ENCODE measurements around the gene PRAMEF10. TPM values are rescaled to one million over a fixed set of nuclear protein-coding genes. Genes with fewer than 3 reads are reported as not detected.
A peak's percentile ranks its signal among the peaks of the same experiment; 100 is the strongest.
"Not testable (repeated sequence)": the region's sequence is repeated elsewhere in the genome, so short reads cannot be mapped to it uniquely, and the experiment has no call there.

Gene PRAMEF10
- polyA plus RNA-seq, 1 experiment = not detected

- TF ChIP-seq CTCF (IDR thresholded peaks at IDR 0.05; ENCODE audit: insufficient read depth, low read depth, low read length) = no peak
- DNase-seq (ENCODE audit: low read depth) = peak; percentile 4
Observed at GRCh38 chr1:12851779-12852178, 46.3 kb downstream of the PRAMEF10 start.

GRCh38 chr1:12848620-12849019, 49.5 kb downstream of the PRAMEF10 start, which contains the start of gene HNRNPCL1:
HNRNPCL1 (minus strand) TSS chr1:12848720; CDS start chr1:12848289, 431 bp downstream.
- POLR2A ChIA-PET; H3K4me3 ChIP-seq (ENCODE audit: low read depth, low read length); DNase-seq (ENCODE audit: low read depth); H3K36me3 ChIP-seq (ENCODE audit: control insufficient read depth, insufficient read depth, low read length); CTCF ChIA-PET; H3K27me3 ChIP-seq (ENCODE audit: control insufficient read depth, insufficient read depth, low read length): not testable (repeated sequence)

More at GRCh38 chr1:12851779-12852178, 46.3 kb downstream of the PRAMEF10 start:
- no peak overlapping the region for H3K4me3 ChIP-seq (ENCODE audit: low read depth, low read length)
- ChIA-PET CTCF (no interaction called here), POLR2A (no interaction called here)
- no peaks in the 10 kb centered on the region for H3K36me3 ChIP-seq (ENCODE audit: control insufficient read depth, insufficient read depth, low read length)
- H3K27me3 ChIP-seq (ENCODE audit: control insufficient read depth, insufficient read depth, low read length) = no peaks in the 10 kb centered on the region

Small RNA genes within 50 kb of the gene (small RNA-seq; reads per million reads assigned to genes)
- not detected for gene RNU6-1072P (ENCODE audit: insufficient read length, low read depth, low replicate concordance)

Other genes starting within 250 kb of the PRAMEF10 start
- gene AADACL3, start 182.2 kb downstream of the PRAMEF10 start, polyA plus RNA-seq (2011; rRNA removed) = not detected in 2 replicates
- 0.04 and 0.23 TPM in 2 replicates for gene CFAP107, start 152.1 kb downstream of the PRAMEF10 start, polyA plus RNA-seq (2011; rRNA removed)
- gene PRAMEF12, start 124.5 kb downstream of the PRAMEF10 start, polyA plus RNA-seq (2011; rRNA removed) = not detected in 2 replicates
- gene PRAMEF1, start 106.9 kb downstream of the PRAMEF10 start, polyA plus RNA-seq (2011; rRNA removed) = not detected in 2 replicates
- not detected in 2 replicates for gene PRAMEF11, start 66.9 kb downstream of the PRAMEF10 start, polyA plus RNA-seq (2011; rRNA removed)
- gene HNRNPCL1, start 49.5 kb downstream of the PRAMEF10 start, polyA plus RNA-seq (2011; rRNA removed) = not detected in 2 replicates
- not detected in 2 replicates for gene PRAMEF2, start 41.2 kb downstream of the PRAMEF10 start, polyA plus RNA-seq (2011; rRNA removed)
- not detected in 2 replicates for gene PRAMEF4, start 12.1 kb downstream of the PRAMEF10 start, polyA plus RNA-seq (2011; rRNA removed)
- gene PRAMEF7, start 18.3 kb upstream of the PRAMEF10 start, polyA plus RNA-seq (2011; rRNA removed) = not detected in 2 replicates
- not detected in 2 replicates for gene PRAMEF6, start 49.3 kb upstream of the PRAMEF10 start, polyA plus RNA-seq (2011; rRNA removed)
- gene PRAMEF27, start 158.3 kb upstream of the PRAMEF10 start, polyA plus RNA-seq (2011; rRNA removed) = not detected in 2 replicates
- not detected in 2 replicates for gene HNRNPCL3, start 162.5 kb upstream of the PRAMEF10 start, polyA plus RNA-seq (2011; rRNA removed)
- not detected in 2 replicates for gene PRAMEF25, start 172.5 kb upstream of the PRAMEF10 start, polyA plus RNA-seq (2011; rRNA removed)
- not detected in 2 replicates for gene HNRNPCL2, start 218.6 kb upstream of the PRAMEF10 start, polyA plus RNA-seq (2011; rRNA removed)